Endothelial cell of umbilical vein (primary cell): ENCODE data around the gene VAV2. TPM values are rescaled to one million over a fixed set of nuclear protein-coding genes. Genes with fewer than 3 reads are reported as not detected.

ENCODE experiments used
- BruUV-seq: library from RNA; stranded (reverse); fragments of 400-500 nt; replicated peaks from 2 replicates; lab custom pipeline; 2021; lab: Mats Ljungman, UMichigan
- CTCF ChIA-PET: fragments of 300-600, 350-600 bp; sonication (Branson Sonifier 250); formaldehyde crosslinking; loops from one replicate; lab custom pipeline; 2021; ENCODE audit warnings: antibody characterized with exemption, inconsistent platforms; lab: Charles Lee
- POLR2A ChIA-PET: fragments of 300-600, 350-600 bp; sonication (Branson Sonifier 250); formaldehyde crosslinking; loops from one replicate; lab custom pipeline; 2021; ENCODE audit warnings: antibody characterized with exemption, inconsistent platforms; lab: Charles Lee
- DNase-seq: peaks from one replicate; pipeline ENCODE4 v3.0.0-alpha.2; 2011; ENCODE audit warnings: low read depth, low spot score
- FAIRE-seq: peaks from 2 replicates; lab custom pipeline; 2011; peaks lifted over from hg19 to GRCh38; lab: Jason Lieb, UNC
- H2AFZ ChIP-seq: 2 replicates; pipeline ENCODE4 v1.6.0; 2012; ENCODE audit warnings: low read depth, low read length, control low read depth, inconsistent platforms
- H3K27ac ChIP-seq: 2 replicates; pipeline ENCODE4 v1.5.1; 2011; ENCODE audit warnings: low read depth, mild to moderate bottlenecking, control low read depth, low read length, moderate library complexity; ENCODE audit not compliant: insufficient read depth
- H3K27me3 ChIP-seq, 2 experiments: 2 replicates each; pipeline versions ENCODE4 v1.6.0 to v1.6.1; 2011; ENCODE audit warnings: low read length in 2 of 2, mixed read lengths in 1 of 2; ENCODE audit not compliant: control insufficient read depth in 2 of 2, insufficient read depth in 2 of 2
- H3K36me3 ChIP-seq, 2 experiments: 2 replicates in 1 of 2; 3 replicates in 1 of 2; pipeline ENCODE4 v1.5.1; 2011; ENCODE audit warnings: low read length in 2 of 2, mild to moderate bottlenecking in 1 of 2, moderate library complexity in 1 of 2; ENCODE audit not compliant: control insufficient read depth in 2 of 2, insufficient read depth in 2 of 2; ENCODE audit errors: extremely low read depth in 1 of 2
- H3K4me1 ChIP-seq: 3 replicates; pipeline ENCODE4 v1.5.1; 2011; ENCODE audit warnings: mild to moderate bottlenecking, low read length; ENCODE audit not compliant: control insufficient read depth, insufficient read depth; ENCODE audit errors: extremely low read depth
- H3K4me2 ChIP-seq: 2 replicates; pipeline ENCODE4 v1.6.1; 2011; ENCODE audit warnings: low read length, control low read depth, mixed read lengths; ENCODE audit not compliant: insufficient read depth
- H3K4me3 ChIP-seq, 3 experiments: fragments of 200-600 bp in 1 of 3; sonication (generic), shearing (Covaris generic) in 1 of 3; replicated peaks in 1 of 3; 2 replicates each; pipeline ENCODE4 v1.5.1; 2011 to 2016; ENCODE audit warnings: control low read depth in 3 of 3, low read length in 3 of 3, mild to moderate bottlenecking in 2 of 3, inconsistent platforms in 1 of 3, low read depth in 1 of 3, moderate library complexity in 1 of 3; ENCODE audit not compliant: insufficient read depth in 1 of 3
- H3K79me2 ChIP-seq: 2 replicates; pipeline ENCODE4 v1.6.0; 2012; ENCODE audit warnings: low read length, inconsistent platforms; ENCODE audit not compliant: control insufficient read depth, insufficient read depth
- H3K9ac ChIP-seq: replicated peaks from 2 replicates; pipeline ENCODE3; 2011; ENCODE audit warnings: low read length, control low read depth; ENCODE audit not compliant: insufficient read depth; ENCODE audit errors: extremely low read depth
- H3K9me1 ChIP-seq: replicated peaks from 3 replicates; pipeline ENCODE4 v1.6.0; 2011; ENCODE audit warnings: mild to moderate bottlenecking, low read length; ENCODE audit not compliant: control insufficient read depth, insufficient read depth; ENCODE audit errors: extremely low read depth
- H3K9me3 ChIP-seq: replicated peaks from 2 replicates; pipeline ENCODE4 v1.5.1; 2012; ENCODE audit warnings: low read length, inconsistent platforms; ENCODE audit not compliant: control insufficient read depth, insufficient read depth
- H4K20me1 ChIP-seq: replicated peaks from 2 replicates; pipeline ENCODE3; 2011; ENCODE audit warnings: mild to moderate bottlenecking, low read length; ENCODE audit not compliant: control insufficient read depth, insufficient read depth; ENCODE audit errors: extremely low read depth
- EZH2 ChIP-seq: IDR thresholded peaks from 2 replicates; pipeline ENCODE4 v1.6.1; 2012; ENCODE audit warnings: borderline replicate concordance, low read depth, mild to moderate bottlenecking, moderate library complexity, low read length, inconsistent platforms; ENCODE audit not compliant: severe bottlenecking
- FOS ChIP-seq: IDR thresholded peaks from 2 replicates; pipeline ENCODE4 v1.6.1; 2011; ENCODE audit warnings: mild to moderate bottlenecking, low read length, moderate library complexity, borderline replicate concordance; ENCODE audit not compliant: insufficient read depth
- GATA2 ChIP-seq: IDR thresholded peaks from 2 replicates; pipeline ENCODE4 v1.7.0; 2011; ENCODE audit warnings: low read depth, mild to moderate bottlenecking, moderate library complexity, mixed read lengths, low read length; ENCODE audit not compliant: insufficient read length, insufficient read depth
- JUN ChIP-seq: IDR thresholded peaks from 2 replicates; pipeline ENCODE4 v1.6.1; 2011; ENCODE audit warnings: borderline replicate concordance, low read depth; ENCODE audit not compliant: insufficient read length, insufficient read depth
- MYC ChIP-seq: IDR thresholded peaks from one replicate; pipeline ENCODE4 v1.6.1; 2011; ENCODE audit warnings: mild to moderate bottlenecking, low read depth, low read length
- POLR2A ChIP-seq: IDR thresholded peaks from 2 replicates; pipeline ENCODE4 v1.6.1; 2012; ENCODE audit warnings: low read depth, mild to moderate bottlenecking, control low read depth, low read length
- POLR2AphosphoS5 ChIP-seq: IDR thresholded peaks from 2 replicates; pipeline ENCODE4 v1.6.1; 2012; ENCODE audit warnings: low read depth, mild to moderate bottlenecking, control low read depth, low read length, moderate library complexity; ENCODE audit not compliant: insufficient read depth
- dilution Hi-C: fragments of 300-500 bp; cut with MboI; formaldehyde crosslinking; loops from one replicate; pipeline ENCODE4 v1.15.0; 2019; ENCODE audit warnings: low sequenced_read_pairs; ENCODE audit not compliant: extremely low pct_ligation_motif_present
- intact Hi-C: fragments of 100-400 bp; cut with micrococcal nuclease; formaldehyde crosslinking; loops from one replicate; pipeline ENCODE4 v1.10.0; 2022
- polyA plus RNA-seq, 4 experiments: library from polyadenylated mRNA; depleted of rRNA in 3 of 4; stranded (reverse) in 3 of 4; unstranded in 1 of 4; fragments of >200 nt; gene quantifications; 2 replicates each; pipeline versions ENCODE4 v1.2.1 to v1.2.3, GENCODE V29; 2011 to 2012; ENCODE audit warnings: missing spikeins in 1 of 4
- total RNA-seq: library from RNA; stranded (reverse); gene quantifications from 2 replicates; pipeline ENCODE4 v1.2.3, GENCODE V29; 2021
- TF ChIP-seq, protein P1 (sequence below): IDR thresholded peaks from 2 replicates; pipeline ENCODE4 v1.6.1; 2011; ENCODE audit not compliant: insufficient read depth, insufficient read length
- TF ChIP-seq, protein P2 (sequence below), 2 donors: IDR thresholded peaks; 1 replicate in 1 of 2; 2 replicates in 1 of 2; pipeline ENCODE4 v1.5.1; 2011; ENCODE audit warnings: low read length in 2 of 2, mild to moderate bottlenecking in 2 of 2, moderate library complexity in 2 of 2, control low read depth in 1 of 2, inconsistent platforms in 1 of 2, low read depth in 1 of 2; ENCODE audit not compliant: insufficient read depth in 1 of 2; ENCODE audit errors: extremely low read depth in 1 of 2

VAV2 gene
- total and polyA plus RNA-seq, 2 donors (not counting 3 experiments of a cell fraction or from before 2014, with no cell fraction given), result 10.6 to 30.6 TPM

- Histone ChIP-seq H3K9me1 (no peaks in the 10 kb centered on the region), H2AFZ (no peak overlapping the region), H3K9ac (no peak overlapping the region), H3K36me3 (no peaks in the 10 kb centered on the region), H3K9me3 (no peaks in the 10 kb centered on the region), H3K4me1 (peaks cover 32% of the 10 kb centered on the region), H3K27ac (peak overlapping the region; percentile 57), H3K4me2 (no peak overlapping the region), H3K4me3 (no peak overlapping the region), H3K27me3 (no peaks in the 10 kb centered on the region), H3K79me2 (peaks cover 38% of the 10 kb centered on the region), H4K20me1 (no peaks in the 10 kb centered on the region)
- POLR2A ChIA-PET, result no interaction called here
- BruUV-seq, result no TSS peak
- dilution Hi-C loops (no loop called here), intact Hi-C loops (no loop called here)
- DNase-seq, result no peak
- FAIRE-seq, result no peak
- TF ChIP-seq JUN (no peak), MYC (no peak), GATA2 (no peak), EZH2 (no peak), FOS (no peak), POLR2A (no peak), POLR2AphosphoS5 (no peak)
- TF ChIP-seq, protein P1, sequence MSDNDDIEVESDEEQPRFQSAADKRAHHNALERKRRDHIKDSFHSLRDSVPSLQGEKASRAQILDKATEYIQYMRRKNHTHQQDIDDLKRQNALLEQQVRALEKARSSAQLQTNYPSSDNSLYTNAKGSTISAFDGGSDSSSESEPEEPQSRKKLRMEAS, result no peak
- TF ChIP-seq, protein P2, sequence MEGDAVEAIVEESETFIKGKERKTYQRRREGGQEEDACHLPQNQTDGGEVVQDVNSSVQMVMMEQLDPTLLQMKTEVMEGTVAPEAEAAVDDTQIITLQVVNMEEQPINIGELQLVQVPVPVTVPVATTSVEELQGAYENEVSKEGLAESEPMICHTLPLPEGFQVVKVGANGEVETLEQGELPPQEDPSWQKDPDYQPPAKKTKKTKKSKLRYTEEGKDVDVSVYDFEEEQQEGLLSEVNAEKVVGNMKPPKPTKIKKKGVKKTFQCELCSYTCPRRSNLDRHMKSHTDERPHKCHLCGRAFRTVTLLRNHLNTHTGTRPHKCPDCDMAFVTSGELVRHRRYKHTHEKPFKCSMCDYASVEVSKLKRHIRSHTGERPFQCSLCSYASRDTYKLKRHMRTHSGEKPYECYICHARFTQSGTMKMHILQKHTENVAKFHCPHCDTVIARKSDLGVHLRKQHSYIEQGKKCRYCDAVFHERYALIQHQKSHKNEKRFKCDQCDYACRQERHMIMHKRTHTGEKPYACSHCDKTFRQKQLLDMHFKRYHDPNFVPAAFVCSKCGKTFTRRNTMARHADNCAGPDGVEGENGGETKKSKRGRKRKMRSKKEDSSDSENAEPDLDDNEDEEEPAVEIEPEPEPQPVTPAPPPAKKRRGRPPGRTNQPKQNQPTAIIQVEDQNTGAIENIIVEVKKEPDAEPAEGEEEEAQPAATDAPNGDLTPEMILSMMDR (IDR thresholded peaks at IDR 0.05; ENCODE audit: extremely low read depth in 1 of 2, insufficient read depth in 1 of 2, low read depth in 1 of 2, low read length in 2 of 2), result no peak
- CTCF ChIA-PET, result interaction anchor here (1.0 to 1.4 kb wide), 5 partner anchors 8 to 167 kb away, joined by 4 to 7 read pairs (median 5); no protein-coding TSS in a partner anchor
Observed at GRCh38 chr9:133948561-133949485, 43.3 kb downstream of the VAV2 start.
